ENCODE measurements around the gene S1PR2. TPM values are rescaled to one million over a fixed set of nuclear protein-coding genes. Genes with fewer than 3 reads are reported as not detected.
"Not testable (repeated sequence)": the region's sequence is repeated elsewhere in the genome, so short reads cannot be mapped to it uniquely, and the experiment has no call there.

Gene S1PR2
- polyA plus RNA-seq, 1 experiment: 19.7 TPM

DNA sequence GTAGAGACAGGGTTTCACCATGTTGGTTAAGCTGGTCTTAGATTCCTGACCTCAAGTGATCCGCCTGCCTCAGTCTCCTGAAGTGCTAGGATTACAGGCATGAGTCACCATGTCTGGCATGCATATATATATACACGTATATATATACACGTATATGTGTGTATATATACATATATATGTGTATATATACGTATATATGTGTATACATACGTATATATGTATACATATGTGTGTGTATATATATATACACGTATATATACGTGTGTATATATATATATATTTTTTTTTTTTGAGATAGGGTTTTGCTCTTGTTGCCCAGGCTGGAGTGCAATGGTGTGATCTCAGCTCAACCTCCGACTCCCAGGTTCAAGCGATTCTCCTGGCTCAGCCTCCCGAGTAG, 48.3 kb downstream of the S1PR2 start:
- POLR2A ChIA-PET: interaction anchor here (0.6 kb wide), 1 partner anchor 12 kb away, joined by 3 read pairs; no protein-coding TSS in a partner anchor
- TF ChIP-seq, protein P1, sequence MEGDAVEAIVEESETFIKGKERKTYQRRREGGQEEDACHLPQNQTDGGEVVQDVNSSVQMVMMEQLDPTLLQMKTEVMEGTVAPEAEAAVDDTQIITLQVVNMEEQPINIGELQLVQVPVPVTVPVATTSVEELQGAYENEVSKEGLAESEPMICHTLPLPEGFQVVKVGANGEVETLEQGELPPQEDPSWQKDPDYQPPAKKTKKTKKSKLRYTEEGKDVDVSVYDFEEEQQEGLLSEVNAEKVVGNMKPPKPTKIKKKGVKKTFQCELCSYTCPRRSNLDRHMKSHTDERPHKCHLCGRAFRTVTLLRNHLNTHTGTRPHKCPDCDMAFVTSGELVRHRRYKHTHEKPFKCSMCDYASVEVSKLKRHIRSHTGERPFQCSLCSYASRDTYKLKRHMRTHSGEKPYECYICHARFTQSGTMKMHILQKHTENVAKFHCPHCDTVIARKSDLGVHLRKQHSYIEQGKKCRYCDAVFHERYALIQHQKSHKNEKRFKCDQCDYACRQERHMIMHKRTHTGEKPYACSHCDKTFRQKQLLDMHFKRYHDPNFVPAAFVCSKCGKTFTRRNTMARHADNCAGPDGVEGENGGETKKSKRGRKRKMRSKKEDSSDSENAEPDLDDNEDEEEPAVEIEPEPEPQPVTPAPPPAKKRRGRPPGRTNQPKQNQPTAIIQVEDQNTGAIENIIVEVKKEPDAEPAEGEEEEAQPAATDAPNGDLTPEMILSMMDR (IDR thresholded peaks at IDR 0.05; ENCODE audit: low read depth, low read length): no peak
- no peak overlapping the region for H3K4me3 ChIP-seq (ENCODE audit: low read depth, low read length)
- DNase-seq (ENCODE audit: low read depth, low spot score): no peak
- no peaks in the 10 kb centered on the region for H3K9me3 ChIP-seq (ENCODE audit: control insufficient read depth, insufficient read depth, low read length)
- no peaks in the 10 kb centered on the region for H3K27me3 ChIP-seq (ENCODE audit: control insufficient read depth, insufficient read depth, low read length)
- H3K27ac ChIP-seq (ENCODE audit: low read depth, low read length): no peak overlapping the region
- CTCF ChIA-PET: no interaction called here

GRCh38 chr19:10182076-10182475, 49.1 kb downstream of the S1PR2 start:
- CTCF ChIA-PET: interaction anchor here (0.9 to 1.2 kb wide), 3 partner anchors 68 to 252 kb away, joined by 3 to 5 read pairs (median 4); no protein-coding TSS in a partner anchor
- TF ChIP-seq, protein P1 (IDR thresholded peaks at IDR 0.05; ENCODE audit: low read depth, low read length): no peak
- Histone ChIP-seq H3K9me3 (ENCODE audit: control insufficient read depth, insufficient read depth, low read length) (no peaks in the 10 kb centered on the region), H3K27me3 (ENCODE audit: control insufficient read depth, insufficient read depth, low read length) (no peaks in the 10 kb centered on the region), H3K4me3 (ENCODE audit: low read depth, low read length) (no peak overlapping the region), H3K27ac (ENCODE audit: low read depth, low read length) (no peak overlapping the region)
- POLR2A ChIA-PET: interaction anchor here (0.6 kb wide), 1 partner anchor 13 kb away, joined by 3 read pairs; no protein-coding TSS in a partner anchor
- no peak for DNase-seq (ENCODE audit: low read depth, low spot score)

GRCh38 chr19:10180459-10180858, 50.7 kb downstream of the S1PR2 start:
- Histone ChIP-seq H3K9me3 (ENCODE audit: control insufficient read depth, insufficient read depth, low read length) (no peaks in the 10 kb centered on the region), H3K4me3 (ENCODE audit: low read depth, low read length) (no peak overlapping the region), H3K27ac (ENCODE audit: low read depth, low read length) (no peak overlapping the region), H3K27me3 (ENCODE audit: control insufficient read depth, insufficient read depth, low read length) (no peaks in the 10 kb centered on the region)
- TF ChIP-seq, protein P1 (IDR thresholded peaks at IDR 0.05; ENCODE audit: low read depth, low read length): no peak
- ChIA-PET CTCF (interaction anchor here (0.6 kb wide), 1 partner anchor 68 kb away, joined by 3 read pairs; no protein-coding TSS in a partner anchor), POLR2A (interaction anchor here (0.6 kb wide), 1 partner anchor 56 kb away, joined by 3 read pairs; no protein-coding TSS in a partner anchor)
- DNase-seq (ENCODE audit: low read depth, low spot score): no peak

- H3K4me3 ChIP-seq (ENCODE audit: low read depth, low read length); H3K27ac ChIP-seq (ENCODE audit: low read depth, low read length); H3K27me3 ChIP-seq (ENCODE audit: control insufficient read depth, insufficient read depth, low read length); DNase-seq (ENCODE audit: low read depth, low spot score); H3K9me3 ChIP-seq (ENCODE audit: control insufficient read depth, insufficient read depth, low read length): not testable (repeated sequence)
- ChIA-PET POLR2A (interaction anchor here (0.7 kb wide), 1 partner anchor 79 kb away, joined by 3 read pairs; no protein-coding TSS in a partner anchor), CTCF (interaction anchor here (0.6 kb wide), 1 partner anchor 16 kb away, joined by 3 read pairs; no protein-coding TSS in a partner anchor)
Measured at GRCh38 chr19:10180024-10180423, 51.1 kb downstream of the S1PR2 start.

- ChIA-PET CTCF (no interaction called here), POLR2A (interaction anchor here (0.6 kb wide), 1 partner anchor 64 kb away, joined by 6 read pairs; no protein-coding TSS in a partner anchor)
- H3K27ac ChIP-seq (ENCODE audit: low read depth, low read length): peak overlapping the region; percentile 47
- DNase-seq (ENCODE audit: low read depth, low spot score): no peak
- H3K27me3 ChIP-seq (ENCODE audit: control insufficient read depth, insufficient read depth, low read length): no peaks in the 10 kb centered on the region
- TF ChIP-seq, protein P1 (IDR thresholded peaks at IDR 0.05; ENCODE audit: low read depth, low read length): no peak
- H3K9me3 ChIP-seq (ENCODE audit: control insufficient read depth, insufficient read depth, low read length): no peaks in the 10 kb centered on the region
- no peak overlapping the region for H3K4me3 ChIP-seq (ENCODE audit: low read depth, low read length)
Measured at GRCh38 chr19:10173527-10173926, 57.6 kb downstream of the S1PR2 start.

Small RNA genes within 50 kb of the gene (small RNA-seq; reads per million reads assigned to genes)
- gene MIR4322 (ENCODE audit: insufficient read length, low read depth): not detected

Other genes starting within 250 kb of the S1PR2 start
- 1.6 TPM in 2 replicates for gene COL5A3, start 220.8 kb downstream of the S1PR2 start, polyA plus RNA-seq (2011; rRNA removed)
- gene RDH8, start 217.8 kb downstream of the S1PR2 start, polyA plus RNA-seq (2011; rRNA removed): not detected in 2 replicates
- gene SHFL, start 145.0 kb downstream of the S1PR2 start, polyA plus RNA-seq (2011; rRNA removed): 25.0 and 25.9 TPM in 2 replicates
- 0.09 and 0.11 TPM in 2 replicates for gene ANGPTL6, start 128.7 kb downstream of the S1PR2 start, polyA plus RNA-seq (2011; rRNA removed)
- gene PPAN, start 125.0 kb downstream of the S1PR2 start, polyA plus RNA-seq (2011; rRNA removed): 11.5 and 13.1 TPM in 2 replicates
- 1.0 and 2.1 TPM in 2 replicates for gene P2RY11, start 119.6 kb downstream of the S1PR2 start, polyA plus RNA-seq (2011; rRNA removed)
- 127 and 146 TPM in 2 replicates for gene EIF3G, start 111.4 kb downstream of the S1PR2 start, polyA plus RNA-seq (2011; rRNA removed)
- gene DNMT1, start 36.4 kb downstream of the S1PR2 start, polyA plus RNA-seq (2011; rRNA removed): 54.5 and 60.7 TPM in 2 replicates
- 28.5 and 41.4 TPM in 2 replicates for gene MRPL4, start 20.9 kb upstream of the S1PR2 start, polyA plus RNA-seq (2011; rRNA removed)
- gene ICAM1, start 39.8 kb upstream of the S1PR2 start, polyA plus RNA-seq (2011; rRNA removed): 40.4 and 57.0 TPM in 2 replicates
- gene ICAM4, start 55.6 kb upstream of the S1PR2 start, polyA plus RNA-seq (2011; rRNA removed): 2.5 and 3.3 TPM in 2 replicates
- 3.8 and 5.3 TPM in 2 replicates for gene ICAM5, start 58.6 kb upstream of the S1PR2 start, polyA plus RNA-seq (2011; rRNA removed)
- gene ZGLP1, start 78.5 kb upstream of the S1PR2 start, polyA plus RNA-seq (2011; rRNA removed): 0.62 and 0.74 TPM in 2 replicates
- 20.8 and 30.0 TPM in 2 replicates for gene FDX2, start 84.7 kb upstream of the S1PR2 start, polyA plus RNA-seq (2011; rRNA removed)
- 2.2 and 4.1 TPM in 2 replicates for gene RAVER1, start 102.2 kb upstream of the S1PR2 start, polyA plus RNA-seq (2011; rRNA removed)
- gene ICAM3, start 108.3 kb upstream of the S1PR2 start, polyA plus RNA-seq (2011; rRNA removed): 6.7 and 10.1 TPM in 2 replicates
- gene TYK2, start 149.2 kb upstream of the S1PR2 start, polyA plus RNA-seq (2011; rRNA removed): 29.1 and 52.8 TPM in 2 replicates
- 268 and 340 TPM in 2 replicates for gene CDC37, start 172.2 kb upstream of the S1PR2 start, polyA plus RNA-seq (2011; rRNA removed)
- 2.9 and 5.1 TPM in 2 replicates for gene PDE4A, start 189.2 kb upstream of the S1PR2 start, polyA plus RNA-seq (2011; rRNA removed)